Uterus (tissue), 4 donors: ENCODE data around the gene POLR2E. TPM values are rescaled to one million over a fixed set of nuclear protein-coding genes. Genes with fewer than 3 reads are reported as not detected.

ENCODE experiments used
- DNase-seq, 2 donors: peaks; one replicate each; pipeline ENCODE4 v3.0.0-alpha.2; 2019 to 2020
- H3K27ac ChIP-seq, 2 donors: fragments of 200-600 bp; sonication (generic); 1 replicate in 1 of 2; 2 replicates in 1 of 2; pipeline ENCODE4 v1.5.1; 2016 to 2018
- H3K27me3 ChIP-seq, 2 donors: fragments of 200-600 bp; sonication (generic); one replicate each; pipeline ENCODE4 v1.5.1; 2018 to 2019; ENCODE audit warnings: control low read depth in 1 of 2
- H3K36me3 ChIP-seq, 2 donors: fragments of 200-600 bp; sonication (generic); one replicate each; pipeline ENCODE4 v1.5.1; 2019; ENCODE audit warnings: control low read depth in 1 of 2
- H3K4me1 ChIP-seq, 2 donors: fragments of 200-600 bp; sonication (generic); one replicate each; pipeline ENCODE4 v1.5.1; 2018 to 2019; ENCODE audit warnings: control low read depth in 1 of 2
- H3K4me3 ChIP-seq, 2 donors: fragments of 200-600 bp; sonication (generic); 1 replicate in 1 of 2; 2 replicates in 1 of 2; pipeline ENCODE4 v1.5.1; 2018 to 2019; ENCODE audit warnings: mild to moderate bottlenecking in 1 of 2
- H3K9me3 ChIP-seq, 2 donors: fragments of 200-600 bp; sonication (generic); one replicate each; pipeline ENCODE4 v1.5.1; 2019; ENCODE audit warnings: control low read depth in 1 of 2
- POLR2A ChIP-seq, 2 donors: fragments of 450-650 bp; IDR thresholded peaks; one replicate each; pipeline ENCODE4 v1.6.1; 2016; ENCODE audit warnings: antibody characterized with exemption in 2 of 2, mild to moderate bottlenecking in 1 of 2, moderate library complexity in 1 of 2
- intact Hi-C: fragments of 100-400 bp; cut with DNase I; formaldehyde crosslinking; loops from one replicate; pipeline ENCODE4 v1.15.1; 2023; ENCODE audit warnings: low total_unique reads
- total RNA-seq, 4 donors: library from RNA; depleted of rRNA in 3 of 4; stranded (reverse); fragments of >200 nt in 3 of 4; gene quantifications; one replicate each; pipeline versions ENCODE4 v1.1.0 to v1.2.4, GENCODE V29; 2014 to 2023
- TF ChIP-seq, protein P1 (sequence below), 4 experiments: fragments of 200-600 bp in 2 of 4; fragments of 450-650 bp in 2 of 4; sonication (generic) in 2 of 4; IDR thresholded peaks; one replicate each; pipeline ENCODE4 v1.5.1; 2016 to 2019; ENCODE audit warnings: antibody characterized with exemption in 4 of 4, mild to moderate bottlenecking in 2 of 4, moderate library complexity in 1 of 4
- donor health status: DM: yes; HTN: yes; CAD: no.

Gene POLR2E
- total RNA-seq, 4 donors from 2014 or later = 13.6 to 112 (median 59.8) TPM

DNA sequence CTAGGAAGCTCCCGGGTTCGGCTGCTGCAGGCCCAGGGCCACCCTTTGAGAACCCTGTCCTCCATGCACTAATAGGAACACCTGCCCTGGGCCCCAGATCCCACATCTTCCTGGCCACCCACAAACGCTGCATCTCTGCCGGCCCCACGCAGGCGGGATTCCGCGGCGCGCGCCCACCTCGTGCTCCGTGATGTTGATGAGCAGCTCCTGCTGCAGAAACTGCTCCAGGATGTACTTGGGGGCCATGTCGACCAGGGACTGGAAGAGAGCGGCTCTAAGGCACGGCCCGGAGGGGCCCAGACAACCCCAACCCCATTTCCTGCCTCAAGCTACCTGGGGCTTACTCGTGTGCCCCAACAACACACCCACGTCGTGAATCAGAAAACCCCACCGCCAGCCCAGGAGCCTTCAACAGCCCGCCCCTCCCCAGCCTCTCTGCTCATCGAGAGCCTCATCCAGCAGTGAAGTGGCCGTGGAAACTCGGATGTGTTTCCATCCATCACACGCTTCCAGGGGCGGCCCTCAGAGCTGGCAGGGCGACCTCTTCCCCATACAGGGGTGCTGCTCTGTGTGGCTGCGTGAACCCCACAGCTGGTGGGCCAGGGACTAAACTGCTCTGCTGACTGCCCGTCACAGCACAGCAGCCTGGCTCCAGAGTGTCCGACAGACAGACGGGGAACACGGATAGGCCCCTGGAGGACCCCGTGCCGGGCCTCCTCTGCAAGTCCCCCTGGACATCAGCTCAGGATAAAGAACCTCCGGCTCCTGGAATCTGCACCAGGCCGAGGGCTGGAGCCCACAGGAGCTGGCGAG is 4.2 kb downstream of the POLR2E start:
- Histone ChIP-seq H3K4me3 (no peak overlapping the region), H3K27me3 (no peaks in the 10 kb centered on the region), H3K36me3 (no peaks in the 10 kb centered on the region), H3K27ac (no peak overlapping the region), H3K4me1 (peaks cover 3 to 10% of the 10 kb centered on the region in 2 donors), H3K9me3 (no peaks in the 10 kb centered on the region)
- DNase-seq = no peak
- intact Hi-C loops = no loop called here
- TF ChIP-seq POLR2A (IDR thresholded peaks at IDR 0.05) = no peak
- TF ChIP-seq, protein P1, sequence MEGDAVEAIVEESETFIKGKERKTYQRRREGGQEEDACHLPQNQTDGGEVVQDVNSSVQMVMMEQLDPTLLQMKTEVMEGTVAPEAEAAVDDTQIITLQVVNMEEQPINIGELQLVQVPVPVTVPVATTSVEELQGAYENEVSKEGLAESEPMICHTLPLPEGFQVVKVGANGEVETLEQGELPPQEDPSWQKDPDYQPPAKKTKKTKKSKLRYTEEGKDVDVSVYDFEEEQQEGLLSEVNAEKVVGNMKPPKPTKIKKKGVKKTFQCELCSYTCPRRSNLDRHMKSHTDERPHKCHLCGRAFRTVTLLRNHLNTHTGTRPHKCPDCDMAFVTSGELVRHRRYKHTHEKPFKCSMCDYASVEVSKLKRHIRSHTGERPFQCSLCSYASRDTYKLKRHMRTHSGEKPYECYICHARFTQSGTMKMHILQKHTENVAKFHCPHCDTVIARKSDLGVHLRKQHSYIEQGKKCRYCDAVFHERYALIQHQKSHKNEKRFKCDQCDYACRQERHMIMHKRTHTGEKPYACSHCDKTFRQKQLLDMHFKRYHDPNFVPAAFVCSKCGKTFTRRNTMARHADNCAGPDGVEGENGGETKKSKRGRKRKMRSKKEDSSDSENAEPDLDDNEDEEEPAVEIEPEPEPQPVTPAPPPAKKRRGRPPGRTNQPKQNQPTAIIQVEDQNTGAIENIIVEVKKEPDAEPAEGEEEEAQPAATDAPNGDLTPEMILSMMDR (IDR thresholded peaks at IDR 0.05) = no peak

- Histone ChIP-seq H3K27me3 (no peaks in the 10 kb centered on the region), H3K4me3 (no peak overlapping the region), H3K4me1 (peaks cover 0 to 10% of the 10 kb centered on the region in 2 donors), H3K36me3 (no peaks in the 10 kb centered on the region), H3K9me3 (no peaks in the 10 kb centered on the region), H3K27ac (no peak overlapping the region)
- intact Hi-C loops = loop anchor here (10.0 kb wide), 1 partner anchor 55 kb away; no protein-coding TSS in a partner anchor
- no peak for DNase-seq
- TF ChIP-seq POLR2A (IDR thresholded peaks at IDR 0.05) = no peak
- TF ChIP-seq, protein P1 (IDR thresholded peaks at IDR 0.05) = no peak
Measured at GRCh38 chr19:1089891-1090290, 5.3 kb downstream of the POLR2E start.

DNA sequence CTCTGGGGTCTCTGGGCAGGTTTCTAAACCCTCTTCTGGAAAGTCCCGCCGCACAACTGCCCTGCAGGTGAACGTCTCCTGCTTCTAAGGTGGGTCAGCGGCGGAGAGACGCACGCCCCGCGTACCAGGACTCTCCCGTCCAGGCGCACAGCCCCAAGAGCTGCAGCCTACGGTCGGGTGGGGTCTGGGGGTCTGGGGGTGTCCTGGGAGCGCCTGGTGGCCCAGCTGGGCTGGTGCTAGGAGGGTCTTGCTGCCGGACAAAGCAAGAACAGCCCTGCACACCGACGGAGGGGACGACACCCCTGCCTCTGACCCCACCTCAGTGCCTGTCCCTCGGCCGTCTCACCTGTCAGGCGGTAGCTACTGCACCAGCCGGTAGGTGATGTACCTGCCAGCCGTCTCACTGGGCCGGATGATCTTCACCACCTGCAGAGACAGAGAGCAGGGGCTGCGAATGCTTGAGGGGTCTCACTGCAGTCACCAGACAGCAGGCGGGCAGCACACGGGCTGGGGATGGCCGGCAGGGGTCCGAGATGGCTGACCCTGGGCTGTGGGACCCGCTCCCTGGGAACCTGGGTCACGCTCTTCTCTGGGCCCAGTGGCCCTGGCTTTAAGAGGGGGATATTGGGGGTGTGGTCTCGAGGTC is 5.9 kb downstream of the POLR2E start:
- Histone ChIP-seq H3K9me3 (no peaks in the 10 kb centered on the region), H3K4me1 (peaks cover 0 to 8% of the 10 kb centered on the region in 2 donors), H3K36me3 (no peaks in the 10 kb centered on the region), H3K4me3 (no peak overlapping the region), H3K27ac (no peak overlapping the region), H3K27me3 (no peaks in the 10 kb centered on the region)
- no peak for TF ChIP-seq POLR2A (IDR thresholded peaks at IDR 0.05)
- TF ChIP-seq, protein P1 (IDR thresholded peaks at IDR 0.05) = no peak
- intact Hi-C loops = loop anchor here (10.0 kb wide), 1 partner anchor 54 kb away; no protein-coding TSS in a partner anchor
- DNase-seq = no peak

- H3K4me3 ChIP-seq = no peak overlapping the region
- no peak for TF ChIP-seq POLR2A (IDR thresholded peaks at IDR 0.05)
- TF ChIP-seq, protein P1 (IDR thresholded peaks at IDR 0.05) = no peak
- H3K36me3 ChIP-seq = no peaks in the 10 kb centered on the region
- H3K27me3 ChIP-seq = no peaks in the 10 kb centered on the region
- peaks cover 0 to under 1% of the 10 kb centered on the region in 2 donors for H3K4me1 ChIP-seq
- no peak for DNase-seq
- no peak overlapping the region for H3K27ac ChIP-seq
- H3K9me3 ChIP-seq = no peaks in the 10 kb centered on the region
- intact Hi-C loops = loop anchor here (10.0 kb wide), 1 partner anchor 54 kb away; no protein-coding TSS in a partner anchor
Measured at GRCh38 chr19:1088416-1089010, 6.7 kb downstream of the POLR2E start.
